Measurements from ENCODE around the gene FAM177B.
A peak's percentile ranks its signal among the peaks of the same experiment; 100 is the strongest.

FAM177B gene

GRCh38 chr1:222788402-222789156 lies 51.6 kb downstream of the FAM177B start:
- H3K36me3 ChIP-seq (ENCODE audit: control insufficient read depth, insufficient read depth, low read length) = no peaks in the 10 kb centered on the region
- H3K27me3 ChIP-seq (ENCODE audit: insufficient read depth, low read length, poor library complexity) = no peaks in the 10 kb centered on the region
- no peak overlapping the region for H3K23ac ChIP-seq (ENCODE audit: low read length)
- no peaks in the 10 kb centered on the region for H3K79me2 ChIP-seq (ENCODE audit: control insufficient read depth, insufficient read depth, low read length)
- no peak overlapping the region for H2BK15ac ChIP-seq (replicated peaks; ENCODE audit: low read depth)
- no peaks in the 10 kb centered on the region for H3K4me1 ChIP-seq (ENCODE audit: control insufficient read depth, low read depth, low read length)
- H4K8ac ChIP-seq (ENCODE audit: low read depth, low read length) = no peak overlapping the region
- no peak overlapping the region for H3K9ac ChIP-seq (ENCODE audit: low read length)
- no peak overlapping the region for H2BK120ac ChIP-seq (ENCODE audit: low read depth, low read length)
- no peak overlapping the region for H3K4me3 ChIP-seq (ENCODE audit: low read length)
- H3K4me2 ChIP-seq (ENCODE audit: low read length) = no peak overlapping the region
- H3K56ac ChIP-seq (ENCODE audit: low read length) = no peak overlapping the region
- no peak overlapping the region for H2BK5ac ChIP-seq (ENCODE audit: low read length)
- DNase-seq = no peak
- no peak overlapping the region for H3K18ac ChIP-seq (ENCODE audit: low read length)
- H3K4ac ChIP-seq (ENCODE audit: low read depth, low read length) = no peak overlapping the region
- no peak overlapping the region for H4K5ac ChIP-seq (ENCODE audit: low read length)
- H3K79me1 ChIP-seq (ENCODE audit: low read length) = no peaks in the 10 kb centered on the region
- WGBS (ENCODE audit: extremely low coverage, insufficient coverage, low lambda C conversion rate) = no CpG with 5 or more reads among the region's 3 CpGs
- H2AK5ac ChIP-seq (ENCODE audit: low read length) = no peak overlapping the region
- no peak overlapping the region for H3K27ac ChIP-seq (ENCODE audit: low read depth, low read length)

GRCh38 chr1:222790115-222790514 lies 53.1 kb downstream of the FAM177B start:
- Histone ChIP-seq H3K4ac (ENCODE audit: low read depth, low read length) (no peak overlapping the region), H3K4me1 (ENCODE audit: control insufficient read depth, low read depth, low read length) (no peaks in the 10 kb centered on the region), H3K27ac (ENCODE audit: low read depth, low read length) (no peak overlapping the region), H3K56ac (ENCODE audit: low read length) (no peak overlapping the region), H3K79me1 (ENCODE audit: low read length) (no peaks in the 10 kb centered on the region), H2BK15ac (replicated peaks; ENCODE audit: low read depth) (no peak overlapping the region), H2AK5ac (ENCODE audit: low read length) (no peak overlapping the region), H3K9ac (ENCODE audit: low read length) (no peak overlapping the region), H3K79me2 (ENCODE audit: control insufficient read depth, insufficient read depth, low read length) (no peaks in the 10 kb centered on the region), H4K8ac (ENCODE audit: low read depth, low read length) (no peak overlapping the region), H3K4me2 (ENCODE audit: low read length) (no peak overlapping the region), H3K4me3 (ENCODE audit: low read length) (no peak overlapping the region), H3K18ac (ENCODE audit: low read length) (no peak overlapping the region), H2BK120ac (ENCODE audit: low read depth, low read length) (no peak overlapping the region), H3K23ac (ENCODE audit: low read length) (no peak overlapping the region), H2BK5ac (ENCODE audit: low read length) (no peak overlapping the region), H3K27me3 (ENCODE audit: insufficient read depth, low read length, poor library complexity) (no peaks in the 10 kb centered on the region), H4K5ac (ENCODE audit: low read length) (no peak overlapping the region), H3K36me3 (ENCODE audit: control insufficient read depth, insufficient read depth, low read length) (no peaks in the 10 kb centered on the region)
- no CpG with 5 or more reads among the region's 2 CpGs for WGBS (ENCODE audit: extremely low coverage, insufficient coverage, low lambda C conversion rate)
- DNase-seq = peak; percentile 31

GRCh38 chr1:222790520-222790919 lies 53.5 kb downstream of the FAM177B start:
- H3K9ac ChIP-seq (ENCODE audit: low read length) = no peak overlapping the region
- H3K79me2 ChIP-seq (ENCODE audit: control insufficient read depth, insufficient read depth, low read length) = no peaks in the 10 kb centered on the region
- no peaks in the 10 kb centered on the region for H3K36me3 ChIP-seq (ENCODE audit: control insufficient read depth, insufficient read depth, low read length)
- H3K27me3 ChIP-seq (ENCODE audit: insufficient read depth, low read length, poor library complexity) = no peaks in the 10 kb centered on the region
- H3K4me3 ChIP-seq (ENCODE audit: low read length) = no peak overlapping the region
- no peak overlapping the region for H2BK120ac ChIP-seq (ENCODE audit: low read depth, low read length)
- H3K23ac ChIP-seq (ENCODE audit: low read length) = no peak overlapping the region
- no peak overlapping the region for H3K27ac ChIP-seq (ENCODE audit: low read depth, low read length)
- no peak overlapping the region for H3K18ac ChIP-seq (ENCODE audit: low read length)
- no CpG with 5 or more reads among the region's 4 CpGs for WGBS (ENCODE audit: extremely low coverage, insufficient coverage, low lambda C conversion rate)
- no peak overlapping the region for H2BK5ac ChIP-seq (ENCODE audit: low read length)
- H3K56ac ChIP-seq (ENCODE audit: low read length) = no peak overlapping the region
- no peak overlapping the region for H4K8ac ChIP-seq (ENCODE audit: low read depth, low read length)
- no peaks in the 10 kb centered on the region for H3K79me1 ChIP-seq (ENCODE audit: low read length)
- H2AK5ac ChIP-seq (ENCODE audit: low read length) = no peak overlapping the region
- H4K5ac ChIP-seq (ENCODE audit: low read length) = no peak overlapping the region
- DNase-seq = no peak
- H2BK15ac ChIP-seq (replicated peaks; ENCODE audit: low read depth) = no peak overlapping the region
- H3K4me2 ChIP-seq (ENCODE audit: low read length) = no peak overlapping the region
- H3K4ac ChIP-seq (ENCODE audit: low read depth, low read length) = no peak overlapping the region
- H3K4me1 ChIP-seq (ENCODE audit: control insufficient read depth, low read depth, low read length) = no peaks in the 10 kb centered on the region

- no peak overlapping the region for H2BK120ac ChIP-seq (ENCODE audit: low read depth, low read length)
- H4K8ac ChIP-seq (ENCODE audit: low read depth, low read length) = no peak overlapping the region
- no peaks in the 10 kb centered on the region for H3K36me3 ChIP-seq (ENCODE audit: control insufficient read depth, insufficient read depth, low read length)
- no peak overlapping the region for H3K4ac ChIP-seq (ENCODE audit: low read depth, low read length)
- H3K23ac ChIP-seq (ENCODE audit: low read length) = no peak overlapping the region
- H3K79me1 ChIP-seq (ENCODE audit: low read length) = no peaks in the 10 kb centered on the region
- no peak overlapping the region for H3K4me3 ChIP-seq (ENCODE audit: low read length)
- no peak overlapping the region for H3K56ac ChIP-seq (ENCODE audit: low read length)
- DNase-seq = no peak
- no peak overlapping the region for H4K5ac ChIP-seq (ENCODE audit: low read length)
- no peak overlapping the region for H2AK5ac ChIP-seq (ENCODE audit: low read length)
- H3K27ac ChIP-seq (ENCODE audit: low read depth, low read length) = no peak overlapping the region
- no peaks in the 10 kb centered on the region for H3K79me2 ChIP-seq (ENCODE audit: control insufficient read depth, insufficient read depth, low read length)
- H2BK5ac ChIP-seq (ENCODE audit: low read length) = no peak overlapping the region
- H3K9ac ChIP-seq (ENCODE audit: low read length) = no peak overlapping the region
- H3K27me3 ChIP-seq (ENCODE audit: insufficient read depth, low read length, poor library complexity) = no peaks in the 10 kb centered on the region
- H2BK15ac ChIP-seq (replicated peaks; ENCODE audit: low read depth) = no peak overlapping the region
- H3K4me2 ChIP-seq (ENCODE audit: low read length) = no peak overlapping the region
- H3K4me1 ChIP-seq (ENCODE audit: control insufficient read depth, low read depth, low read length) = no peaks in the 10 kb centered on the region
- H3K18ac ChIP-seq (ENCODE audit: low read length) = no peak overlapping the region
- no CpG with 5 or more reads among the region's 4 CpGs for WGBS (ENCODE audit: extremely low coverage, insufficient coverage, low lambda C conversion rate)
These were observed 54.2 kb downstream of the FAM177B start for GRCh38 chr1:222791006-222791710.

- H3K27ac ChIP-seq (ENCODE audit: low read depth, low read length) = no peak overlapping the region
- no peak overlapping the region for H2BK5ac ChIP-seq (ENCODE audit: low read length)
- H4K8ac ChIP-seq (ENCODE audit: low read depth, low read length) = no peak overlapping the region
- no peaks in the 10 kb centered on the region for H3K79me2 ChIP-seq (ENCODE audit: control insufficient read depth, insufficient read depth, low read length)
- H3K4me1 ChIP-seq (ENCODE audit: control insufficient read depth, low read depth, low read length) = no peaks in the 10 kb centered on the region
- no peaks in the 10 kb centered on the region for H3K36me3 ChIP-seq (ENCODE audit: control insufficient read depth, insufficient read depth, low read length)
- no peak overlapping the region for H2AK5ac ChIP-seq (ENCODE audit: low read length)
- peak; percentile 29 for DNase-seq
- no peak overlapping the region for H2BK15ac ChIP-seq (replicated peaks; ENCODE audit: low read depth)
- no peak overlapping the region for H3K18ac ChIP-seq (ENCODE audit: low read length)
- no peak overlapping the region for H2BK120ac ChIP-seq (ENCODE audit: low read depth, low read length)
- H3K56ac ChIP-seq (ENCODE audit: low read length) = no peak overlapping the region
- no peaks in the 10 kb centered on the region for H3K79me1 ChIP-seq (ENCODE audit: low read length)
- no peak overlapping the region for H3K9ac ChIP-seq (ENCODE audit: low read length)
- H3K4ac ChIP-seq (ENCODE audit: low read depth, low read length) = no peak overlapping the region
- H4K5ac ChIP-seq (ENCODE audit: low read length) = no peak overlapping the region
- H3K4me2 ChIP-seq (ENCODE audit: low read length) = no peak overlapping the region
- H3K27me3 ChIP-seq (ENCODE audit: insufficient read depth, low read length, poor library complexity) = no peaks in the 10 kb centered on the region
- H3K4me3 ChIP-seq (ENCODE audit: low read length) = no peak overlapping the region
- no CpG with 5 or more reads among the region's 2 CpGs for WGBS (ENCODE audit: extremely low coverage, insufficient coverage, low lambda C conversion rate)
- H3K23ac ChIP-seq (ENCODE audit: low read length) = no peak overlapping the region
These were observed 55.7 kb downstream of the FAM177B start for GRCh38 chr1:222792744-222793143.
